ENCODE measurements around the gene MT2A. TPM values are rescaled to one million over a fixed set of nuclear protein-coding genes. Genes with fewer than 3 reads are reported as not detected.
"Not testable (repeated sequence)": the region's sequence is repeated elsewhere in the genome, so short reads cannot be mapped to it uniquely, and the experiment has no call there.

MT2A gene
- total and polyA plus RNA-seq, 2 donors (not counting 1 experiment from before 2014, with no cell fraction given), result 3.1 to 14.4 TPM

DNA sequence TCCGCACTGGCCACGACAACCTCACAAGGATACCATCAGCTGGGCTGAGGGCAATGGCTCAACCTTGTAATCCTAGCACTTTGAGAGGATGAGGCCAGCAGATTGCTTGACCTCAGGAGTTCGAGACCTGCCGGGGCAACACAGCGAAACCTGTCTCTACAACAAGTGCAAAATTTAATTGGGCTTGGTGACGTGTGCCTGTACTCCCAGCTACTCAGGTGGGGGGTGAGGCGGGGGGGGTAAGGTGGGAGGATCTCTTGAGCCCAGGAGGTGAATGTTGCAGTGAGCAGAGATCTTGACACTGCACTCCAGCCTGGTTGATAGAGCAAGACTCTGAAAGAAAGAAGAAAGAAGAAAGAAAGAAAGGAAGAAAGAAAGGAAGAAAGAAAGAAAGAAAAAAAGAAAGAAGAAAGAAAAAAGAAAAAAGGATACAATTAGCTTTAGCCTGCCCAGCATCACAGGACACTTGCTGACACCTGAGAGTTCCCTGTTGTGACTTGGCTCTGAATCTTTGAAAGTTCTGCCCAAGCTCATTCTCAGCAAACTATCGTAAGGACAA lies 12.0 kb downstream of the MT2A start:
- POLR2A ChIA-PET, result no interaction called here
- intact Hi-C loops (cut with micrococcal nuclease), result no loop called here
- no peaks in the 10 kb centered on the region for H3K36me3 ChIP-seq (replicated peaks in 1 of 2; ENCODE audit: control extremely low read depth in 1 of 2, control insufficient read depth in 1 of 2, extremely low read depth in 1 of 2, insufficient read depth in 2 of 2, low read length in 1 of 2)
- peaks cover 17% of the 10 kb centered on the region in 2 donors for H3K4me1 ChIP-seq (ENCODE audit: control insufficient read depth in 2 of 2, insufficient read depth in 2 of 2, low read length in 2 of 2)
- ATAC-seq (ENCODE audit: low read depth), result no peak
- no peak overlapping the region for H2AFZ ChIP-seq (ENCODE audit: insufficient read depth, low read depth, low read length, poor library complexity, severe bottlenecking)
- H3K27me3 ChIP-seq (replicated peaks in 1 of 4; ENCODE audit: control extremely low read depth in 1 of 4, control insufficient read depth in 3 of 4, insufficient read depth in 4 of 4, low read length in 3 of 4), result peaks cover 0 to 43% (median 24%) of the 10 kb centered on the region in 4 experiments
- no peaks in the 10 kb centered on the region for H3K9me3 ChIP-seq (ENCODE audit: control extremely low read depth in 1 of 3, control insufficient read depth in 2 of 3, insufficient read depth in 1 of 3, low read length in 2 of 3)
- Mint-ChIP-seq H3K27ac (no peak overlapping the region), H3K4me3 (no peak overlapping the region), H3K27me3 (peaks cover 51% of the 10 kb centered on the region), H3K4me1 (peaks cover 18% of the 10 kb centered on the region), H3K9me3 (ENCODE audit: insufficient read depth) (no peaks in the 10 kb centered on the region)
- H4K20me1 ChIP-seq (ENCODE audit: control insufficient read depth, insufficient read depth, low read length, poor library complexity, severe bottlenecking), result no peaks in the 10 kb centered on the region
- WGBS (ENCODE audit: insufficient coverage), result 93% methylated on average over 3 of the region's 8 CpGs
- no peak for TF ChIP-seq EZH2 (IDR thresholded peaks at IDR 0.05; ENCODE audit: borderline replicate concordance, insufficient read depth, low read depth, low read length, poor library complexity, severe bottlenecking)
- TF ChIP-seq, protein P1, sequence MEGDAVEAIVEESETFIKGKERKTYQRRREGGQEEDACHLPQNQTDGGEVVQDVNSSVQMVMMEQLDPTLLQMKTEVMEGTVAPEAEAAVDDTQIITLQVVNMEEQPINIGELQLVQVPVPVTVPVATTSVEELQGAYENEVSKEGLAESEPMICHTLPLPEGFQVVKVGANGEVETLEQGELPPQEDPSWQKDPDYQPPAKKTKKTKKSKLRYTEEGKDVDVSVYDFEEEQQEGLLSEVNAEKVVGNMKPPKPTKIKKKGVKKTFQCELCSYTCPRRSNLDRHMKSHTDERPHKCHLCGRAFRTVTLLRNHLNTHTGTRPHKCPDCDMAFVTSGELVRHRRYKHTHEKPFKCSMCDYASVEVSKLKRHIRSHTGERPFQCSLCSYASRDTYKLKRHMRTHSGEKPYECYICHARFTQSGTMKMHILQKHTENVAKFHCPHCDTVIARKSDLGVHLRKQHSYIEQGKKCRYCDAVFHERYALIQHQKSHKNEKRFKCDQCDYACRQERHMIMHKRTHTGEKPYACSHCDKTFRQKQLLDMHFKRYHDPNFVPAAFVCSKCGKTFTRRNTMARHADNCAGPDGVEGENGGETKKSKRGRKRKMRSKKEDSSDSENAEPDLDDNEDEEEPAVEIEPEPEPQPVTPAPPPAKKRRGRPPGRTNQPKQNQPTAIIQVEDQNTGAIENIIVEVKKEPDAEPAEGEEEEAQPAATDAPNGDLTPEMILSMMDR (IDR thresholded peaks at IDR 0.05), result no peak
- no peak for DNase-seq
- no peak overlapping the region for H3K4me2 ChIP-seq (replicated peaks; ENCODE audit: low read depth, low read length, poor library complexity, severe bottlenecking)
- CTCF ChIA-PET, result no interaction called here
- H3K27ac ChIP-seq (ENCODE audit: low read length in 2 of 2), result no peak overlapping the region
- no peak overlapping the region for H3K4me3 ChIP-seq (ENCODE audit: control extremely low read depth in 1 of 5, extremely low read depth in 1 of 5, insufficient read depth in 1 of 5, low read depth in 2 of 5, low read length in 4 of 5)
- no peak overlapping the region for H3K9ac ChIP-seq (ENCODE audit: low read length)
- H3K79me2 ChIP-seq (ENCODE audit: control insufficient read depth, insufficient read depth, low read length), result no peaks in the 10 kb centered on the region

DNA sequence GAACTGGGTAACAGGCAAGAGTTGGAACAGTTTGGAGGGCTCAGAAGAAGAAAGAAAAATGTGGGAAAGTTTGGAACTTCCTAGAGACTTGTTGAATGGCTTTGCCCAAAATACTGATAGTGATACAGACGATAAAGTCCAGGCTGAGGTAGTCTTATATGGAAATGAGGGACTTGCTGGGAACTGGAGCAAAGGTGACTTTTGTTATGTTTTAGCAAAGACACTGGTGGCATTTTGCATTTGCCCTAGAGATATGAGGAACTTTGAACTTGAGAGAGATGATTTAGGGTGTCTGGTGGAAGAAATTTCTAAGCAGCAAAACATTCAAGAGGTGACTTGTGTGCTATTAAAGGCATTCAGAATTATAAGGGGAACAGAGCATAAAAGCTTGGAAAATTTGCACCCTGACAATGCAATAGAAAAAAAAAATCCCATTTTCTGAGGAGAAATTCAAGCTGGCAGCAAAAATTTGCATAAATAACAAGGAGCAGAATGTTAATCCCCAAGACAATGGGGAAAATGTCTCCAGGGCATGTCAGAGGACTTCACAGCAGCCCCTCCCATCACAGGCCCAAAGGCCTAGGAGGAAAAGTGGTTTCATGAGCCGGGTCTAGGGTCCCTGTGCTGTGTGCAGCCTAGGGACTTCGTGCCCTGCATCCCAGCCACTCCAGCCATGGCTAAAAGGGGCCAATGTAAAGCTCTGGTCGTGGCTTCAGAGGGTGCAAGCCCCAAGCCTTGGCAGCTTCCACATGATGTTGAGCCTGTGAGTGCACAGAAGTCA lies 13.5 kb downstream of the MT2A start:
- H3K9me3 ChIP-seq (ENCODE audit: control extremely low read depth in 1 of 3, control insufficient read depth in 2 of 3, insufficient read depth in 1 of 3, low read length in 2 of 3); POLR2A ChIA-PET; ATAC-seq (ENCODE audit: low read depth): not testable (repeated sequence)

DNA sequence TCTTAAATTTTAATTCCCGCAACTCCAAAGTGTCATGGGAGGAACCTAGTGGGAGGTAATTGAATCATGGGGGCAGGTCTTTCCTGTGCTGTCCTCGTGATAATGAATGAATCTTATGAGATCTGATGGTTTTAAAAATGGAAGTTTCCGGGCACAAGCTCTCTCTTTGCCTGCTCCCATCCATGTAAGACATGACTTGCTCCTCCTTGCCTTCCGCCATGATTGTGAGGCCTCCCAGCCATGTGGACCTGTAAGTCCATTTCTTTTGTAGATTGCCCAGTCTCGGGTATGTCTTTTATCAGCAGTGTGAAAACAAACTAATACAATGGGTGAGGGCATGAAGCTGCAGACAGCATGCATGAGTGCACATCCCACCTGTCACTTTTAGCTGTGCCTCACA lies 14.8 kb downstream of the MT2A start:
- CTCF ChIA-PET, result interaction anchor here (0.9 to 1.7 kb wide), 4 partner anchors 11 to 22 kb away, joined by 3 to 5 read pairs (median 4); partner anchors contain the start of gene MT1A
- H3K9me3 ChIP-seq (ENCODE audit: control extremely low read depth in 1 of 3, control insufficient read depth in 2 of 3, insufficient read depth in 1 of 3, low read length in 2 of 3); H3K79me2 ChIP-seq (ENCODE audit: control insufficient read depth, insufficient read depth, low read length); H3K36me3 ChIP-seq (replicated peaks in 1 of 2; ENCODE audit: control extremely low read depth in 1 of 2, control insufficient read depth in 1 of 2, extremely low read depth in 1 of 2, insufficient read depth in 2 of 2, low read length in 1 of 2); H4K20me1 ChIP-seq (ENCODE audit: control insufficient read depth, insufficient read depth, low read length, poor library complexity, severe bottlenecking); ATAC-seq (ENCODE audit: low read depth); POLR2A ChIA-PET; H3K4me3 Mint-ChIP-seq; H2AFZ ChIP-seq (ENCODE audit: insufficient read depth, low read depth, low read length, poor library complexity, severe bottlenecking); H3K27ac Mint-ChIP-seq; H3K9ac ChIP-seq (ENCODE audit: low read length); H3K27ac ChIP-seq (ENCODE audit: low read length in 2 of 2); H3K4me3 ChIP-seq (ENCODE audit: control extremely low read depth in 1 of 5, extremely low read depth in 1 of 5, insufficient read depth in 1 of 5, low read depth in 2 of 5, low read length in 4 of 5); H3K4me2 ChIP-seq (replicated peaks; ENCODE audit: low read depth, low read length, poor library complexity, severe bottlenecking); DNase-seq; intact Hi-C loops (cut with micrococcal nuclease); H3K9me3 Mint-ChIP-seq (ENCODE audit: insufficient read depth): not testable (repeated sequence)
- peaks cover 0 to 39% (median 24%) of the 10 kb centered on the region in 4 experiments for H3K27me3 ChIP-seq (replicated peaks in 1 of 4; ENCODE audit: control extremely low read depth in 1 of 4, control insufficient read depth in 3 of 4, insufficient read depth in 4 of 4, low read length in 3 of 4)
- Mint-ChIP-seq H3K27me3 (peaks cover 48% of the 10 kb centered on the region), H3K4me1 (peaks cover 13% of the 10 kb centered on the region)
- WGBS (ENCODE audit: insufficient coverage), result 91% methylated on average over 5 of the region's 5 CpGs
- peaks cover 14% of the 10 kb centered on the region in 2 donors for H3K4me1 ChIP-seq (ENCODE audit: control insufficient read depth in 2 of 2, insufficient read depth in 2 of 2, low read length in 2 of 2)

More for the DNA sequence above, 13.5 kb downstream of the MT2A start:
- H4K20me1 ChIP-seq (ENCODE audit: control insufficient read depth, insufficient read depth, low read length, poor library complexity, severe bottlenecking); H3K4me3 Mint-ChIP-seq; H3K4me3 ChIP-seq (ENCODE audit: control extremely low read depth in 1 of 5, extremely low read depth in 1 of 5, insufficient read depth in 1 of 5, low read depth in 2 of 5, low read length in 4 of 5); H3K36me3 ChIP-seq (replicated peaks in 1 of 2; ENCODE audit: control extremely low read depth in 1 of 2, control insufficient read depth in 1 of 2, extremely low read depth in 1 of 2, insufficient read depth in 2 of 2, low read length in 1 of 2); H3K27ac ChIP-seq (ENCODE audit: low read length in 2 of 2); H2AFZ ChIP-seq (ENCODE audit: insufficient read depth, low read depth, low read length, poor library complexity, severe bottlenecking); H3K4me2 ChIP-seq (replicated peaks; ENCODE audit: low read depth, low read length, poor library complexity, severe bottlenecking); H3K9me3 Mint-ChIP-seq (ENCODE audit: insufficient read depth); CTCF ChIA-PET; H3K9ac ChIP-seq (ENCODE audit: low read length); DNase-seq; intact Hi-C loops (cut with micrococcal nuclease); H3K79me2 ChIP-seq (ENCODE audit: control insufficient read depth, insufficient read depth, low read length); H3K27ac Mint-ChIP-seq: not testable (repeated sequence)
- Mint-ChIP-seq H3K27me3 (peaks cover 55% of the 10 kb centered on the region), H3K4me1 (peaks cover 20% of the 10 kb centered on the region)
- H3K4me1 ChIP-seq (ENCODE audit: control insufficient read depth in 2 of 2, insufficient read depth in 2 of 2, low read length in 2 of 2), result peaks cover 22 to 23% of the 10 kb centered on the region in 2 donors
- H3K27me3 ChIP-seq (replicated peaks in 1 of 4; ENCODE audit: control extremely low read depth in 1 of 4, control insufficient read depth in 3 of 4, insufficient read depth in 4 of 4, low read length in 3 of 4), result peaks cover 0 to 47% (median 31%) of the 10 kb centered on the region in 4 experiments
- 79% methylated on average over 4 of the region's 4 CpGs for WGBS (ENCODE audit: insufficient coverage)
